OCI-LY7 (cell line): Measurements from ENCODE around the gene CYRIA.

Experiments used
- EZH2phosphoT487 ChIP-seq: fragments of 200-600 bp; sonication (generic); IDR thresholded peaks from 2 replicates; pipeline ENCODE4 v1.6.1; 2018; ENCODE audit warnings: low read depth, borderline replicate concordance, mild to moderate bottlenecking, mixed run types, antibody characterized with exemption, low read length, moderate library complexity, mixed read lengths
- TF ChIP-seq, protein P1 (sequence below): fragments of 200-600 bp; sonication (generic); conservative IDR thresholded peaks from 2 replicates; pipeline ENCODE4 v1.5.1; 2014; ENCODE audit warnings: mild to moderate bottlenecking, antibody characterized with exemption, low read length, moderate library complexity, mixed read lengths

GRCh38 chr2:16643099-16643498 is 22.5 kb downstream of the CYRIA start:
- TF ChIP-seq, protein P1, sequence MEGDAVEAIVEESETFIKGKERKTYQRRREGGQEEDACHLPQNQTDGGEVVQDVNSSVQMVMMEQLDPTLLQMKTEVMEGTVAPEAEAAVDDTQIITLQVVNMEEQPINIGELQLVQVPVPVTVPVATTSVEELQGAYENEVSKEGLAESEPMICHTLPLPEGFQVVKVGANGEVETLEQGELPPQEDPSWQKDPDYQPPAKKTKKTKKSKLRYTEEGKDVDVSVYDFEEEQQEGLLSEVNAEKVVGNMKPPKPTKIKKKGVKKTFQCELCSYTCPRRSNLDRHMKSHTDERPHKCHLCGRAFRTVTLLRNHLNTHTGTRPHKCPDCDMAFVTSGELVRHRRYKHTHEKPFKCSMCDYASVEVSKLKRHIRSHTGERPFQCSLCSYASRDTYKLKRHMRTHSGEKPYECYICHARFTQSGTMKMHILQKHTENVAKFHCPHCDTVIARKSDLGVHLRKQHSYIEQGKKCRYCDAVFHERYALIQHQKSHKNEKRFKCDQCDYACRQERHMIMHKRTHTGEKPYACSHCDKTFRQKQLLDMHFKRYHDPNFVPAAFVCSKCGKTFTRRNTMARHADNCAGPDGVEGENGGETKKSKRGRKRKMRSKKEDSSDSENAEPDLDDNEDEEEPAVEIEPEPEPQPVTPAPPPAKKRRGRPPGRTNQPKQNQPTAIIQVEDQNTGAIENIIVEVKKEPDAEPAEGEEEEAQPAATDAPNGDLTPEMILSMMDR, result no peak
- no peak for TF ChIP-seq EZH2phosphoT487
